Fibroblast of mammary gland (primary cell): ENCODE results near the gene PLXDC2.

Experiments
- DNase-seq: peaks from one replicate; pipeline ENCODE4 v3.0.0-alpha.2; 2010; ENCODE audit warnings: low read depth
- H3K4me3 ChIP-seq: 2 replicates; pipeline ENCODE4 v1.5.1; 2011; ENCODE audit warnings: low read depth, mild to moderate bottlenecking, low read length, moderate library complexity; ENCODE audit not compliant: control insufficient read depth
- TF ChIP-seq, protein P1 (sequence below): conservative IDR thresholded peaks from 2 replicates; pipeline ENCODE4 v1.5.1; 2011; ENCODE audit warnings: low read depth, low read length, inconsistent platforms; ENCODE audit not compliant: control insufficient read depth, insufficient read depth

The PLXDC2 gene

DNA sequence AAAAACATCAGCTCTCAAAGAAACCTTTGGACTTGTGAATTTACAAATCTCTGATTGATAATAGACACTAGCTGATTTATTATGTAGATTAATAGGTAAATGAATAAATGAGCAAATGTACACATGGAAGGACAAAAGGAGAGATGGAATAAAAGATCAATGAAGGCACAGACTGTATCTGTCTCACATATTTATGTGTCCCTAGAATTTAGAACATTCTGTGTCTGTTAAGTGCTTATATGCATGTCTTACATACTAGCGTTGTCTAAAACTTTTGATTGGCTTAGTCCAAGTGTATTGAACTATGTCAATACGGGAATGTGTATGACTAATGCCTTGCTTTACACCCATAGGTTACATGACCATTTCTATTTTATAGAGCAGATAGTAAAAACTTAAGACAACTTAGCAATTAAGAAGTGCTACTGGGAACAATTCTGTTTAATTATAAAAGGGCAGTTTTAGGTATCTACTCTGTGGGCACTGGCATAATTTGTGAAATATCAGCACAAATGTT is 140.3 kb downstream of the PLXDC2 start:
- H3K4me3 ChIP-seq = no peak overlapping the region
- TF ChIP-seq, protein P1, sequence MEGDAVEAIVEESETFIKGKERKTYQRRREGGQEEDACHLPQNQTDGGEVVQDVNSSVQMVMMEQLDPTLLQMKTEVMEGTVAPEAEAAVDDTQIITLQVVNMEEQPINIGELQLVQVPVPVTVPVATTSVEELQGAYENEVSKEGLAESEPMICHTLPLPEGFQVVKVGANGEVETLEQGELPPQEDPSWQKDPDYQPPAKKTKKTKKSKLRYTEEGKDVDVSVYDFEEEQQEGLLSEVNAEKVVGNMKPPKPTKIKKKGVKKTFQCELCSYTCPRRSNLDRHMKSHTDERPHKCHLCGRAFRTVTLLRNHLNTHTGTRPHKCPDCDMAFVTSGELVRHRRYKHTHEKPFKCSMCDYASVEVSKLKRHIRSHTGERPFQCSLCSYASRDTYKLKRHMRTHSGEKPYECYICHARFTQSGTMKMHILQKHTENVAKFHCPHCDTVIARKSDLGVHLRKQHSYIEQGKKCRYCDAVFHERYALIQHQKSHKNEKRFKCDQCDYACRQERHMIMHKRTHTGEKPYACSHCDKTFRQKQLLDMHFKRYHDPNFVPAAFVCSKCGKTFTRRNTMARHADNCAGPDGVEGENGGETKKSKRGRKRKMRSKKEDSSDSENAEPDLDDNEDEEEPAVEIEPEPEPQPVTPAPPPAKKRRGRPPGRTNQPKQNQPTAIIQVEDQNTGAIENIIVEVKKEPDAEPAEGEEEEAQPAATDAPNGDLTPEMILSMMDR = no peak
- no peak for DNase-seq

DNA sequence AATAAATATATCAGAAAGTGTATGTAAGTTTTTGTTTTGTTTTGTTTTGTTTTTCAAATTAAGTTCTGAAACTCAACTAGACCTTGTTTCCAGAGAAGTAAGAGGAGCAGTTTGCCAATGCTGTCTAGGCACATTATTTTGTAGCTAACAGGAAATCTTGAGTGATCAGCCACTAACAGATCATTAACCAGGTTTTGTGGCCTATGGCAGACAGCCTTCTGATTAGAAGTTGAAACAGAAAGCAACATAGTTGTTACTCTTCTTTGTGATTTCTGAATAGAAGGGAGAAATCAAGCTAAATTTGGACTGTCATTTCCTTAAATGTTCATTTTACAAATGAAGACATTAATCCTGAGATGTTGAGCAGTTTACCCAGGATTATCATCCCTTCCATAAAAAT is 142.6 kb downstream of the PLXDC2 start:
- no peak for DNase-seq
- H3K4me3 ChIP-seq = no peak overlapping the region
- TF ChIP-seq, protein P1 = no peak

GRCh38 chr10:19961076-19962053 is 145.1 kb downstream of the PLXDC2 start:
- no peak for DNase-seq
- no peak overlapping the region for H3K4me3 ChIP-seq
- TF ChIP-seq, protein P1 = no peak

GRCh38 chr10:19964625-19965024 is 148.4 kb downstream of the PLXDC2 start:
- H3K4me3 ChIP-seq = no peak overlapping the region
- TF ChIP-seq, protein P1 = no peak
- DNase-seq = no peak

- no peak overlapping the region for H3K4me3 ChIP-seq
- TF ChIP-seq, protein P1 = no peak
- DNase-seq = no peak
Observed at GRCh38 chr10:19966751-19967150, 150.5 kb downstream of the PLXDC2 start.

DNA sequence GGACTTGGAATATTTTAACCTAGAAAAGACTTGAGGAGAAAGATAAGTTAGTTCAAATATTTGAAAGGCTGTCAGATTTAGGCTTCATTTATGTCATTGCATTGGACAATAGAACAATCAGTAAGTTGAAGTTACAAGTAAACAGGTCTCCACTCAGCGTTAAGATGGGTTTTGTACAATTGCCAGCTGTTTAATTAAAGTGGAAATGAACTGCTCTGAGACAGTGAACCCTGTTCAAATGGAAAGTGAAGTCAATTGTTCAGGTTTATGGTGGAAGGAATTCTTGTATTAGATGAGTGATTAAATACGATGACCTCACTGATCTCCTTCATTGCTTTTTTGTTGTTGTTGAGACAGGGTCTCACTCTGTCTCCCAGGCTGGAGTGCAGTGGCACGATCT is 151.7 kb downstream of the PLXDC2 start:
- H3K4me3 ChIP-seq = no peak overlapping the region
- no peak for DNase-seq
- TF ChIP-seq, protein P1 = no peak
